D341Med (cell line): Measurements from ENCODE around the gene PAPPA2.

Experiments
- DNase-seq: peaks from one replicate; pipeline ENCODE4 v3.0.0; 2012; ENCODE audit warnings: low spot score

Gene PAPPA2

DNA sequence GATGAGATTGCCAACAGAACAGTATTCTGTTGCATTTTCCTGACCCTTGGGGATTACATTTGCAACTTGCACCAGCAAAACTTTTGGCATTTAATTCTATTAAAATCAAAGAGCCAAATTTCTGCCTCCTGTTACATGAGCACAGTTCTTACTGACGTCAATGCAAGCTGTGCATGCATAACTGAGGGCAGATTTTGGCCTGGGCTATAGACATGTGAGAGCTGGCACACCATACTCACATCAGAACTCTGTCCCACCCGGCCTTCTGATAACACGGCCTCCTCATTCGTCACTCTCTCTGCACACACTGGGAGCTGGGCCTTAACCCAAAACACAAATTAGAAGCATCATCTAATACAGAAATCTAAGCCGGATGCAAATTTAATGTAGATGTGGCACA is 31.5 kb downstream of the PAPPA2 start:
- no peak for DNase-seq

DNA sequence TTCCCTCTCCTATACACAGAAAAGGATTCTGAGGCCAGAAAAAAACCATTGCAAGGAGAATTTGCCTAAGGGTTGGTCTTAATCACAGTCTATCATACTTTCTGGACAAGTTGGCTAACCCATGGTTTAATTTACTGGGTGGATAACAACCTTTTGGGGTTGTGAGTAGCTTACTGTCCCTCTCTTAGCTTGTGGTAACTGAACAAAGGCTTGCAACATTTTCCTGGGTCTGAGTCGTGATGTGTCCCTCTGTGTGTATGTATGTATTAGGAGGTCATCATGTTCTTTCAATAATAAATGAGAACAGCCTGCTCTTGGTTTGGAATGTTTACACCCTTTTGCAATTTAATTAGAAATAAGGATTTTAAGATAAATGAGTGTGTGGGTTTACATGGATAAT is 36.7 kb downstream of the PAPPA2 start:
- DNase-seq = no peak

DNA sequence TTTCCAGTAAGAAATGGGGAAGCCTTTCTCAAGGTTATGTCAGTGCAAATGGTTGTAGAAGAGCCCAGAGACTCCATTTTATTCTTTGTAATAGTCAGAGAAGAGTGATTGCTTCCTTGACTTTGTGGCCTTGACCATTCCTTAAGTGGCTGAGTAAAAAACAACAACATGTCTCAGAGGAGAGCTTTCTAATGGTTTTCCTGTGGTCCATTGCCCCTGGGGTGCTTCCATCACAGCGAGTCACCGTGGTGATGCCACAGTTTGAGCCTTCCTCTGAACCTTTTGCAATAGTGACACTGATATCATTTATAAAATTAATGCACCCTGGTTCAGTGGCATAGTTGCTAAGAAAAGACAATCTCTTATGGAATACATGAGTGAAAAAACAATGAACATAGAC is 38.6 kb downstream of the PAPPA2 start:
- no peak for DNase-seq

DNA sequence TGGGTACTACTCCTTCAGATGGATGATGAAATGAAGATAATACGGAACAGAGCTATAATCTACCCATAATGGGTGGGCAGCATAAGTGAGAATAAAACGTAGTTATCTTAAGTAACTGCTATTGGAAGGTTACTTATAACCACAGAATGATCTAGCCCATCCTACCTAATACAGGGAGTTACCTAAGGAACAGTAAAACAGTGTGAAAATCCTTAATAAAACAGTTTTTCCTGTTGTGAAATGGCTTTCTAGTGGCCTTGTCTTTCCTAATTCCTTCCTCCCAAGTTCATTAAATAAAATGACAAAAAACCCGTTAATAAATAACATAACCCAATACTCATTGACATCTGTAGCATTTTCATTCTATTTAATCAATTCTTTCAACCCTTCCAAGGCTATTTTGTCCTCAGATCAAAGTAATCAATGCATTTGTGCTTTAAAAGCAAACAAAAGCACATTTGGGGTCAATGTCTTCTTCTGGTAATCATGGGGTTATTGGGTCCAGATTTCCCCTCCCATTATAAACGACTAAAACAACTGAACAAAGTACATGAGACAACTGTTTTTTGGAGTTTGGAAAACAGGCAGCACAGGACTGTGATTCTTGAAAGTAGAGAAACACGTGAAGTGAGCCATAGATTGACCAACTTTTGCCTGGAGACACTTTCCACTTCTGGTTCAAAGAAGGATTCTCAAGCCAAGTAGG is 42.0 kb downstream of the PAPPA2 start:
- no peak for DNase-seq

DNA sequence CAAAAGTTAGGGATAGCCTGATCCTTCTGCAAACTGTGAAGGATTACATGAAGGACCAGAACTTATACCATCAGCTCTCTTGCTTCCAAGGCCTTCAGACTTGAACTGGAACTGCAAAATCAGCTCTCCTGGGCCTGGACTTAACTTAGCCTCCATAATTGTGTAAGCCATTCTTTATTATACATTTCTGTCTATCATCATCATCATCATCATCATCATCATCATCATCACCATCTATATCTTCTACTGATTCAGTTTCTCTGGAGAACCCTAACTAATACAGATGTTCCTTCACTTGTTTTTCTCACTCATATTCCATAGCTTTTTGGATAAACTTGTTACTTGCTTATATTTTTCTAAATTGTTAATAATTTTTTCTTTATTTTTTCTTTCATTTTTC is 50.0 kb downstream of the PAPPA2 start:
- no peak for DNase-seq

GRCh38 chr1:176515310-176515709 is 52.3 kb downstream of the PAPPA2 start:
- no peak for DNase-seq

GRCh38 chr1:176517484-176517883 is 54.5 kb downstream of the PAPPA2 start:
- DNase-seq = no peak

DNA sequence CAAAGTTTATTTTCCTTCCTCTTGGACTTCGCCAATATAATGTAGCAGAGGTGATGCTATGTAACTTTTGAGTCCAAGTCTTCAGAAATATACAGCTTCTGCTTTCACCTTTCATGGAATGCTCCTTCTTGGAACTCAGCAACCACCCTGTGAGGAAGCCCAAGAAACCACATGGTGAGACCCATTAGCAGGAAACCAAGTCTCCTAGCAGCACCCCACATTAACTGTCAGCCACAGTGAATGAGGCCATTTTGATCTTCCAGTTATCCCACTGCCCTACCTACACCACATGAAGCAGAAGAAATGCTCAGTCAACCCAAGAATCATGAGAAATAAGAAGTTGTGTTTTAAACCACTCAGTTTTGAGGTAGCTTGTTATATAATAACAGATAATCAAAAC is 58.2 kb downstream of the PAPPA2 start:
- DNase-seq = no peak

DNA sequence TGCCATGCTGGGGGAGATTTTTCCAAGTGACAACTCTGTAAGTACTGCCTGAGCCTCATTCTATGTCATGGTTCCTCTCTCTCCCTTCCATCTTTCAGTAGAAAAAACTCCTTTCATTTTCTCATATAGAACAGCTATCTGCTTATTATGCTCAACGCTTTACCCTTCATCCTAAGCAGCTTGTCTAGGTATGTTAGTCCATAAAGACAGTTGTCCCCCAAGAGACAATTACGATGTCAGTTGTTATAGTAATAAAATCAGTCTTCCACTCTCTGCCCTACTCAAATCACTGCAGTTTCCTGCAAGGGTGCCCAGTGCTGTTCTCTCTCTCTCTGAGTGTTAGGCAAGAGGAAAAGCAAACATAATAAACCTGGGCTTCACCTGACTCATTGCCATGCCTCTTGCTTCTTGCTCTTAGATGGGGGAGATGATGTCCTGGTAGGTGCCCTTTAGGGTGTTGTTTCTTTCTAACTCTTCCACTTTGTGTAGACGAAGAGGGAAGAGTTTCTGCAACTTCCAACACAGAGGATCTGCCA is 59.4 kb downstream of the PAPPA2 start:
- DNase-seq = no peak

- no peak for DNase-seq
These were observed 66.6 kb downstream of the PAPPA2 start for GRCh38 chr1:176529395-176530090.

- DNase-seq = no peak
These were observed 68.1 kb downstream of the PAPPA2 start for GRCh38 chr1:176531036-176531435.

DNA sequence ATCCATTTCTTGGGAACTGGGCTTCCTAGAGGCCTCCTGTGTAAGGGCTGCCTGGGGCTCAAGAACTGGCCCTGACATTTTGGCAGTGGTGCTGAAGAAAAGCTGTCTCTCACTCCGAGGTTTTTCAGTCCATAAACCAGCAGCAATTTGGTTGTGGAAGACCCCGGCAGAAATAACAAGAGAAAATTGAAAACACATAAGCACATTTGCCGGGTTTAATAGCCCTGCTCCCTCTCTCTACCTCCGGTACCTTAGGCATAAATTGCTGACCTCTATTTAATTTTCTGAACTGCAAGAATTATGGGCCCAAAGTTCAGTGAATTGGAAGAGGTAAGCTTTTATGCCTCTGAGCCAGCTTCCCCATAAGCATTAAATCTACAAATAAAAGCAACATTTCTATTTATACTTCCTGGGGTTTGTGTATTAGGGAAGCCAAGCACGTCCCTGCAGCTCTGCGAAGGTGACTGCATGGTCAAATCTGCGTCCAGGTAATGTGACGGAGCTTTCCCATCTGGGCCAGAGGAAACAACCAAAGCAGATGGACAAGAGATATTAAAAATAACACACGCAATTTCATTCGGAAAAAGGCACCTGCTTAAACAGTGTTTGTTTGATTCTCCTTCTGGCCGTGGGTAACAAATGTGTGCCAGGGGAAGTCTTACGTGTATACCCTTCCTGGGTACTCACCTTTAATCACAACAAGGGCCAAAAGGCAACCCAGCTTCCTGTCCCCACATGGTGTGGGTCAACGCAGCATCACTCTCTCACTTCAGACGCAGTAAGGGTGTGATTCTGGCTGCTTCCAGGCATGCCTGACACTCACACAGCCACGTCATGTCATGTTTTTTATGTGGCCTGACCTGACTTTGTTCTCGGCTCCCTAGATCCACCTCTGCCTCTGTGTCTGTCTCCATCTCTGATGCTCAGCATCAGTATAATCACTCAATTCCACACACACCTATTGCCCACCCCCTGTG is 69.2 kb downstream of the PAPPA2 start:
- no peak for DNase-seq

DNA sequence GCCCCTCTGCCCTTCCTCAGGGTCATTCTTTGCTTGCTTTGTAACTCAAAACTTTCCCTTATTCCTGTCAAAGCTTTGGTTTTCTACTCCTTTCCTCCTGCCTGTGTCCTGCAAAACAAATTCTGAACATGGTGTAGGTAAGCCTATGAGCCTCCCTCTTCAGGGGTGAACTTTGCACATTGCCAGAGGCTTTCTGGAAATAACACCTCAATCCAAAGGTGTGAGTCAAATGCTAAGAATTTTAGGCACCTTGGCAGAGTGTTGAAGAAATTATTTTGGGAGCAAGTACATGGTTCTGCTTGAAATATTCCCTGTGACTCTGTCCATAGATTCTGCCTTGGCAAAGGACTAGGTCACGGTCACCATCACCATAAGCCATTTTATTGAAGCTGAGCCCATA is 70.0 kb downstream of the PAPPA2 start:
- DNase-seq = no peak

DNA sequence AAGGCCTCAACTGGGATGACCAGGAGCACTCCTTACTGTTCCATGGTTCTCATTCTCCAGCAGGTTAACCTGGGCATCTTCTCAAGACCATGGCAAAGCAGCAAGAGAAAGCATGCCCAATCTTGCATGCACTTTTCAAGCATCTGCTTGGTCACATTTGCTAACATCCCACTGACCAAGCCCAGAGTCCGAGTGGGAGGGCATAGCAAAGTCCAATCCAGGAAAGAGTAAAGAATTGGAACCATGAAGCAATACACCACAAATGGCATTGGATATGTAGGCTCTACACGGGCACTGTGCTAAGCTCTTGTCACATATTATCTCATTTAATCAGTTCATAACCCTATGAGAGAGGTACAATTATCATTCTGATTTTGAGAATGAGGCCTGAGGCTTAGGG is 73.6 kb downstream of the PAPPA2 start:
- no peak for DNase-seq

DNA sequence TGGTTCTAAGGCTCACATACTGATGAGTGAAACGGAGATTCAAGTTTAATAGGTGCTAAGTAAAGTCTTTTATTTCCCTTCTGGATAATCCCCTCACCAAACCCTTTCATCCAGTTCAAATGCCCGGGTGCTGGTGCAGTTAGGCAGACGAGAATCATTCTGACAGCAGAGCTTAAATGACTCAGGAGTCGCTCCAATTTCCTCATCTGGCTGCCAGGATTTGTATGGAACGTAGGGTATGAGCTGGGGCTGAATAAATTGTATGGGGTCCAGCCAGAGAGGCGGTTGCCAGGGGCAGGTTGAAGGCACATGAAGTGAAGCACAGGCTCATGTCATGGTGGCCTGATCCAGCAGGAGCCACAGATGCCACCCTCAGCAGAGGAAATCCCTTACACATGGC is 76.0 kb downstream of the PAPPA2 start:
- no peak for DNase-seq

- no peak for DNase-seq
These were observed 77.5 kb downstream of the PAPPA2 start for GRCh38 chr1:176540428-176540827.

GRCh38 chr1:176541663-176542062 is 78.7 kb downstream of the PAPPA2 start:
- DNase-seq = no peak

DNA sequence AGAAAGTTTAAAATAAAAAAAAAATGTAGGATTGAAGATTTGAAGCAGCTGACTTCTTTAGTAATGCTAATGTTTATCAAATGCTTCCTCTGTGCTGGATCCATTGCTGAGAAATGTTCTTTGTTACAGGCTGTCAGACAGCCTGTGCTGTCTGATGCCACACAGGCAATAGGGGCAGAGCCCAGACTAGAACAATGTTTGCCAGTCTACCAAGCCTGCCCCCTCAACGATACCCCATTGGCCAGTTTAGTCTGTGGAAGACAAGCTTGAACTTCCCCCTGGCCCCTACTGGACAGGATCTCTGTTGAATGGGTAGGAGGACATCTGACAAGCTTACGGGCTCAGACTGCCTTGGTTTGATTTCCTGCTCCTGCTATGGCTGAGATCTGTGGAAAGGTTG is 79.4 kb downstream of the PAPPA2 start:
- DNase-seq = no peak

DNA sequence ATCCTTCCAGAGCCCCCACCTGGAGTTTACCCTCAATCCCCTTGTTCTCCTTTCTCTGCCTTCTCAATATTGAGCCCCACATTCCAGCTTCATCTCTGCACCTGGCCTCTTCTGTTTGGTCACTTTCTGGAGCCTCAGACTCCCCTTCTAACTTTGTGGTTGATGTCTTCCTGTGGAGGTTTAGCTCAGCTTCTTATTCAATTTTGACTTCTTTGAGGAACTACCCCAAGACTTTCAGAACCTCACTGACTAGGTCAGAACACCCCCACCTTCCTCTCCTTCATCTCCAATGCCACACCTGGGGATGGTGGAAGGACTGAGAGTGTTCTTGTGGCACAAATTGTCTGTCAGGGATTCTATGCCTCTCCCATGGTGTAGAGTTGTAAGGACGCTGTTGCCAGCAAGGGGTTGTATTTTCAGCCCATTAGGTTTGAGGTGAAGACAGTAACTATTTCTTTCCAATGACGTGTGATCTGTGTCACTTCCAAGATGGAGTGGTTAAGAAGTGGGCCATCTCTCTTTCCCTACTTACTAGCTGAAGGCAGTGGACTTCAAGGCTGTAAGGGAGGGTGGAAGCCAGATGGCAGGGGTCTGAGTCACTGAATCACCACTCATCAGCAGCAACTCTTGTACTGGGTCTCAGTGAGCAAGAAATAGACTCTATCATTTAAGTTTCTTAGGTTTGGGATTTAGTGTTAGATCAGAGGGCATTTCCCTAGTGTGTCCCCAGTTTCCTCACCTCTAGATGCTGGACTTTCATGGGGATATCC is 80.6 kb downstream of the PAPPA2 start:
- DNase-seq = no peak

GRCh38 chr1:176545034-176545639 is 82.2 kb downstream of the PAPPA2 start:
- DNase-seq = no peak

GRCh38 chr1:176546825-176547224 is 83.8 kb downstream of the PAPPA2 start:
- no peak for DNase-seq
